SH-SY5Y (cell line): Measurements from ENCODE around the gene A1CF.

ENCODE experiments used
- GATA2 ChIP-seq: IDR thresholded peaks from 2 replicates; pipeline ENCODE4 v1.6.1; 2011; ENCODE audit warnings: mild to moderate bottlenecking, low read depth, low read length
- GATA3 ChIP-seq: IDR thresholded peaks from 2 replicates; pipeline ENCODE4 v1.6.1; 2011; ENCODE audit warnings: low read depth, mild to moderate bottlenecking, low read length, moderate library complexity

A1CF gene

DNA sequence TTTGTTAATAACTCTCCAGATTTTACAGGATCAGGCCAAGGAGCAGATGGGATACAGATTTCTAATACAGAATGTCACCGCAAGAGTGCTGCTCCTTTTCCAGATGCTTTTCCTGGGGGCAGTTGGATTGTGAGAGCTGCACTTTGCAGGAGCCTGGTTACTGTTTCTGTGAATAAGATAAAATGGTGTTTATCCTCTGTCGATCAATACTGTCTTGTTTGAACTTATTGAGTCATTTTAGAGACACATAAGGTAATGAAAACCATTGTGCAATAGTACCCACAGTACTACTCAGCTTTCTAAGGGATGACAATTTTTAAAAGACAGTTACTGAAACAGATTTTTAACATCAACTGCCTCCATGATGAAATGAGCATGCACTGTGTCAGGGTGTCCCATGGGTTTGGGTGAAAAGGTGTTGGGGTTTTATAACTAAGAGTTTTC is 2.9 kb downstream of the A1CF start:
- no peak for TF ChIP-seq GATA2
- peak; percentile 31; the same call in 1 of the 2 replicates for TF ChIP-seq GATA3

GRCh38 chr10:50876429-50876828 is 9.0 kb downstream of the A1CF start:
- TF ChIP-seq GATA2 (no peak), GATA3 (no peak)

DNA sequence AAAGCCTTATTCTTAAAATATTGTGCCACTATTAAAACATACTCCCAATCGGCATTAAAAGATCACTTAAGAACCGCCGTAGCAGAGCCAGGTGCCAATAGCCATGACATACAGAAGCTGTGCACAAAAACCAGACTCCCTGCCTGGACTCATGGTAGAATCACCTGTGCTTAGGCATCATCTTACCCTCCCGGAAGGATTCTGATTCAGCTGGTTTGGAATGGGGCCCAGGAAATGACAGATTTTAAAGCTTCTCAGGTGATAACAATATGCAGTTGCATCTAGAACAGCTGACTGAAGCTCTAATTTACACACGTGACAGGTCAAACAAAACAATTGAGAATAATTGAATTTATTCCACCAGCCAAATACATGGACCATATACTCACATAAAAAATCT is 10.7 kb downstream of the A1CF start:
- TF ChIP-seq GATA3, result no peak
- no peak for TF ChIP-seq GATA2

DNA sequence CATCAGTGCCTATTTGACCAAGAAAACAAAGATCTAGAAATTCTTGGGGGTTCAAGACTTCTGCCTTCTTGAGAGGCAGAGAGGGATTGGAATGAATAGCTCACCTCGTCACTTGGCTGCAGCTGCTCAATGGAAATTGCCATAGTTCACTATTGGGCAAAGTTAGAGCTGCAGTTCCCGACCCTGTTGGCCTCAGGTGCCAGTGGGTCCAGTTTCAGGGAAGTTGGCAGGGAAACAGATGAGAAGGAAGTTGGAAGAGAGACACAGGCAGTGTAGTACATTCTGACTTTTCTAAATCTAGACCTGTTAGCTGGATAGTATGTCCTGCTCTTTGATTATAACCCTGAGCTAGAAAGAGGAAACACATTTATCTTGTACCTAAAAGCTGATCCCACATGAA is 19.1 kb downstream of the A1CF start:
- TF ChIP-seq GATA2 (no peak), GATA3 (no peak)

DNA sequence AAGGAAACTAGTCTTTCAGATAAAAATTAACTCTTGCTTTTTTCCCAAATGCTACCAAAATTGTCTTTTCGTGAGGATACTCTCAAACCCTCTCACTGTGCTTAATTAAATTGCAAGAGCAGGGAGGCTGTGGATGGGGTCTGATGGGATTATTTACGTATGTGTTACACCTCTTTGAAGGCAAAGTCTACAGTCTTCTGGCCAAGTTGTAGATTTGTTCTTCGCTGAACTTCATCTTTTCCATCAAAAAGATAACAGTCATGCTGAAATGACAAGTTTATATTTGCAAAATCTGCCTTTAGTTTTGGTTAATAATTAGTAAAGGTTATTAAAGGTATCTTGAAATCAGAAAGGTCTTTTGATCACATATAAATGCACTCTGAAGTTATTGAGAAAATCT is 22.7 kb downstream of the A1CF start:
- TF ChIP-seq GATA3, result no peak
- TF ChIP-seq GATA2, result no peak

DNA sequence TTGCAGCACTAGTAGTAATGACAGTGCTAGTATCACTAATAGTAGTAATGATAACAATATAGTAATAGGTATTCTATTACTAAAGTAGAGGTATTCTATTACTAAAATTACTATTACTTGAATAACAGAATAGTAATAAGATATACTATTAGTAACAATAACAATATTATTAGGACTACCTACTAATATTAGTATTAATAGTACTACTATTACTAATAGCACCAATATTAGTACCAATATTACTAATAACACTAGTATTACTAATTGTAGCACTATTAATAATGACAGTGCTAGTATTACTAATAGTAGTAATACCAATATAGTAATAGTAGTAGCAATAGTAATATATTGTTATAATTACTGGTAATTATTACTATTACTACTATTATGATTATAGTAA is 24.1 kb downstream of the A1CF start:
- no peak for TF ChIP-seq GATA2
- no peak for TF ChIP-seq GATA3

GRCh38 chr10:50857579-50857978 is 27.8 kb downstream of the A1CF start:
- TF ChIP-seq GATA3 (no peak), GATA2 (no peak)

- TF ChIP-seq GATA2 (no peak), GATA3 (no peak)
Observed at GRCh38 chr10:50855461-50855860, 30.0 kb downstream of the A1CF start.

DNA sequence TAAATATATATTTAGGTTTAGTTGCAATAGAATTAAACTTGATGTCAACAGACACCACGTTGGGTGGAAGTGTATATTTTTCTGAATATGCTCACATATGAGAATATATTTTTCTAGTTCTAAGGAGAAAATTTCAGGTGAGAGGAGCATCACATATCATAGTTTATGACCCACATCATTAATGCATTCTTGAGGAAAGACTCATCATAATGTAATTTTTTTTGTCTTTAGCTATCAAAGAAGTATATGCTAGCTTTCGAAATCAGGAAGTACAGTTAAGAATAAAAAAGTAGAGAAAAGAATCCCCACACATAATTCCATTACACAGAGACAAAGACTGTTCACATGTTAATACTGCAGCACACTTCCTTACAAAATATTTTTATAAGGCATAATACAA is 30.4 kb downstream of the A1CF start:
- TF ChIP-seq GATA3 (no peak), GATA2 (no peak)

DNA sequence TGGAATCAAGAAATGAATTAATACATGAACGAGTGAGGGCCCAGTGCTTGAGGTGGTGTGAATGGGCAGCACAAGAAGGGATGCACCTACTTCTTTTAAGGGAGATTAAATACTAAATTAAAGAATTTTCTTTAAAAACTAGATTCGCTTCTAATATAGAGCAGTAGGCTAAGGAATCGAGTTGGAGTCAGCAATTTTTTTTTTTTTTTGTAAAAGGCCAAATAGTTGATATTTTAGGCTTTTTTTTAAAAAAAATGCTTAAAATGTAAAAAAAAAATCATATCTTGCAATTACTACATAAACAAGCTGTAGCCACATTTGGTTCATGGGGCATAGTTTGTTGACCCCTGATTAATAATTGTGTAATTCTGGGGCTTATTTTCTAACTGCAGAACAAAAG is 31.9 kb downstream of the A1CF start:
- no peak for TF ChIP-seq GATA3
- no peak for TF ChIP-seq GATA2

GRCh38 chr10:50851884-50852671 is 33.3 kb downstream of the A1CF start:
- TF ChIP-seq GATA3 (no peak), GATA2 (no peak)

GRCh38 chr10:50850578-50851230 is 34.7 kb downstream of the A1CF start:
- TF ChIP-seq GATA3 (no peak), GATA2 (no peak)

DNA sequence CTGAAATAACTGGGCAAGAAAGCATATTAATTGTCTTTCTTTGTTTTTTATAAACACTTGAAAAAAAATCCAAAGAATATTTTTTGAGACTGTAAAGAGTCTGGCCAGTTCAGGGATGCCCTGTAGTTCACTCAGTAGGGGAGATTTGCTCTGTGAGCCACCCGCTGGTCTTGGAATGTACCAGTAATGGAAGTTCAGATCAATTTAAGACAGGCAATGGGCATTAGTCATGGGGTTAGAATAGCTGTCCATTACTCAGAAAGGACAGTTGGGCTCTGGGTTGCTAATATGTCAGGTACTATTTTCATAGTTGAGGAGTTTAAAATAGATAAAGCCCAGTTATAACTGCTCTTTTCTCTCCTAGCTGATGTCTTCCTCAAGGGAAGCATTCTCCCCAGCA is 38.7 kb downstream of the A1CF start:
- TF ChIP-seq GATA2, result no peak
- TF ChIP-seq GATA3, result no peak

DNA sequence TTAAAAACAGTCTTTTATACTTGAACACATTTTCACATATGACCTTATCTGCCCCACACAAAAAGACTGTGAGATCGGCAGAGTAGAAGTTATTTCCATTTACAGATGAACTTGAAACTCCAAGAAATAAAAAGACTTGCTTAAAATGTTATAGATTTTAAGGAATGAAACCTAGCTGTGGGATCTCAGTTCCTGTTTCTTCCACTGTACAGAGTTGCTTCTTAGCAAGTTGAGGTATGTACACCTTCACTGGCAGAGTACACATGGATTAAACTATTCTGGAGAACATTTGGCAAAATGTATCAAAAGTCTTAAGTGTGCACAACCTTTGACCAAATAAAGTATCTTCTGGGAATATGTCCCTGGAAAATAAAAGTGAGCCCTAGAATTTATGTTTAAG is 48.3 kb downstream of the A1CF start:
- TF ChIP-seq GATA2 (no peak), GATA3 (no peak)

DNA sequence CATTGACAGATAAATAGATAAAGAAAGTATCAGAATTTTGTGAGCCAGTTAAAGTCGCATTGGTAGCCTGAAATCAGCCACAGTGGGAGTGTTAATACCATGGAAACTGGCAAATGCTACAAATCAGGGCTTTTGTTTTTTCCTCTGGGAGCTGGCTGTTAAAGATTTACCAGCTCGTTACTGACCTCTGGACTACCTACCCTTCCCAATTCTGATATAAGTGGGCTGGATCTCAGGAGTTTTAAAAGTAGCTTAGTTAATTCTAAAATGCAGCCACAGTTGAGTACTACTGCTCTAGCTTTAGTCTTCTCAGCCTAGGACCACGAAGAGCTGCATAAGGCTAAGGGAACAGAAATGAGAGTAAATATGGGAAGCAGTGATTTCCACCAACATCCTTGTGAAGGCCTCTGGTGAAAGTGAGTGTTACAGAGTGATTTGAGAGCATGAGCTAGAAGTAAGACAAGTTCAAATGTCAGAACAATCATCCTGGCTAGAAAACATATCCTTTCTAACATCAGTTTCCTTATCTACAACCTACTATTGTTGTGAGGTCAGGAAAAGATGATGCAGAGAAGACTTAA is 53.2 kb downstream of the A1CF start:
- TF ChIP-seq GATA3 (no peak), GATA2 (no peak)
